NCI-H526 treated with DMSO at 0.1 percent for 48 hours (cell line): ENCODE results near the gene B3GNT9.
A peak's percentile ranks its signal among the peaks of the same experiment; 100 is the strongest.

Experiments used
- DNase-seq: peaks from one replicate; lab custom pipeline; 2025; lab: John Stamatoyannopoulos, UW

The B3GNT9 gene

GRCh38 chr16:67112591-67113399 is 38.0 kb downstream of the B3GNT9 start:
- no peak for DNase-seq

GRCh38 chr16:67111951-67112444 is 38.8 kb downstream of the B3GNT9 start:
- no peak for DNase-seq

GRCh38 chr16:67109407-67110135 is 41.2 kb downstream of the B3GNT9 start, which contains the start of gene PHAF1:
TSS of gene PHAF1 (plus strand) at chr16:67109941. CDS start at chr16:67110176, 235 bp downstream.
- peak; percentile 73 for DNase-seq

- no peak for DNase-seq
These were observed 41.8 kb downstream of the B3GNT9 start for GRCh38 chr16:67108931-67109406.

GRCh38 chr16:67108489-67108888 is 42.3 kb downstream of the B3GNT9 start:
- no peak for DNase-seq

- DNase-seq: no peak
These were observed 44.9 kb downstream of the B3GNT9 start for GRCh38 chr16:67105881-67106280.

GRCh38 chr16:67105246-67105645 is 45.6 kb downstream of the B3GNT9 start:
- DNase-seq: no peak

GRCh38 chr16:67104845-67105244 is 46.0 kb downstream of the B3GNT9 start:
- no peak for DNase-seq

- DNase-seq: no peak
These were observed 46.7 kb downstream of the B3GNT9 start for GRCh38 chr16:67104061-67104460.

GRCh38 chr16:67101311-67102082 is 49.3 kb downstream of the B3GNT9 start:
- no peak for DNase-seq

GRCh38 chr16:67100569-67101310 is 50.1 kb downstream of the B3GNT9 start:
- DNase-seq: no peak

- no peak for DNase-seq
These were observed 52.2 kb downstream of the B3GNT9 start for GRCh38 chr16:67098599-67098998.
